Suppressor macrophage (primary cell): ENCODE results near the gene ASS1.
"Not testable (repeated sequence)": the region's sequence is repeated elsewhere in the genome, so short reads cannot be mapped to it uniquely, and the experiment has no call there.

Source experiments
- DNase-seq, 4 experiments: peaks; one replicate each; pipeline ENCODE4 v3.0.0-alpha.2; 2020 to 2022
- total RNA-seq, 17 experiments: gene quantifications; one replicate each; lab custom pipeline; 2026; ENCODE audit warnings: mixed read lengths in 6 of 17, inconsistent platforms in 3 of 17; lab: John Stamatoyannopoulos, UW

The ASS1 gene
- 0 to 2.5 (median 0.40) reads per million in 17 experiments for total RNA-seq

- DNase-seq = peak in 2 of 4 experiments; percentile 13 to 37
Measured at GRCh38 chr9:130444565-130445221, at the start of gene ASS1. Gene ASS1 (plus strand): TSS chr9:130444961. CDS start chr9:130452229, 7,268 bp downstream.

- no peak for DNase-seq
Measured at GRCh38 chr9:130395810-130396435, 48.8 kb upstream of the ASS1 start.

- no peak for DNase-seq
Measured at GRCh38 chr9:130396581-130396980, 48.2 kb upstream of the ASS1 start.

GRCh38 chr9:130398487-130399240, 46.1 kb upstream of the ASS1 start:
- no peak for DNase-seq

GRCh38 chr9:130399768-130400167, 45.0 kb upstream of the ASS1 start:
- no peak for DNase-seq

- DNase-seq = no peak
Measured at GRCh38 chr9:130400870-130401269, 43.9 kb upstream of the ASS1 start.

GRCh38 chr9:130401742-130402141, 43.0 kb upstream of the ASS1 start:
- DNase-seq = not testable (repeated sequence)

- no peak for DNase-seq
Measured at GRCh38 chr9:130402243-130402642, 42.5 kb upstream of the ASS1 start.

GRCh38 chr9:130402645-130403440, 41.9 kb upstream of the ASS1 start:
- DNase-seq = no peak

- no peak for DNase-seq
Measured at GRCh38 chr9:130405657-130406257, 39.0 kb upstream of the ASS1 start.

GRCh38 chr9:130406278-130406895, 38.4 kb upstream of the ASS1 start:
- no peak for DNase-seq

GRCh38 chr9:130407916-130408663, 36.7 kb upstream of the ASS1 start:
- DNase-seq = no peak

- DNase-seq = no peak
Measured at GRCh38 chr9:130408669-130409068, 36.1 kb upstream of the ASS1 start.

- DNase-seq = peak; percentile 13 to 62 (median 35)
Measured at GRCh38 chr9:130409246-130409645, 35.5 kb upstream of the ASS1 start.

GRCh38 chr9:130410443-130410842, 34.3 kb upstream of the ASS1 start:
- no peak for DNase-seq

- DNase-seq = no peak
Measured at GRCh38 chr9:130411566-130411915, 33.2 kb upstream of the ASS1 start.

- DNase-seq = no peak
Measured at GRCh38 chr9:130414081-130414731, 30.6 kb upstream of the ASS1 start.

- DNase-seq = no peak
Measured at GRCh38 chr9:130414910-130415746, 29.6 kb upstream of the ASS1 start.

GRCh38 chr9:130417602-130418001, 27.2 kb upstream of the ASS1 start:
- DNase-seq = no peak

GRCh38 chr9:130418776-130419175, 26.0 kb upstream of the ASS1 start:
- no peak for DNase-seq
